ENCODE measurements around the gene SLC39A11. TPM values are rescaled to one million over a fixed set of nuclear protein-coding genes. Genes with fewer than 3 reads are reported as not detected.
A peak's percentile ranks its signal among the peaks of the same experiment; 100 is the strongest.

Gene SLC39A11
- polyA plus RNA-seq, 3 donors = 16.6 to 27.9 (median 26.6) TPM

- H3K4me3 Mint-ChIP-seq = peak overlapping the region; percentile 74 to 84
- 17% methylated on average over 13 of the region's 25 CpGs for WGBS (ENCODE audit: insufficient coverage)
Observed at GRCh38 chr17:72719578-72720493, 372.7 kb downstream of the SLC39A11 start.

More at GRCh38 chr17:72719578-72720493, 372.7 kb downstream of the SLC39A11 start:
- H3K79me2 ChIP-seq (ENCODE audit: insufficient read depth, low read length) = no peaks in the 10 kb centered on the region
- peak overlapping the region; percentile 51 for H3K9ac ChIP-seq (ENCODE audit: insufficient read depth, low read length, poor library complexity, severe bottlenecking)
- peak in 2 of 3 donors; percentile 12 to 34 for DNase-seq
- H4K20me1 ChIP-seq (ENCODE audit: insufficient read depth, low read length) = no peaks in the 10 kb centered on the region
- H3K36me3 ChIP-seq (replicated peaks in 1 of 2; ENCODE audit: control insufficient read depth in 1 of 2, insufficient read depth in 2 of 2, low read length in 2 of 2) = peaks cover 13 to 33% of the 10 kb centered on the region in 2 donors
- peak overlapping the region in 1 of 2 donors; percentile 36 for H3K27ac ChIP-seq (ENCODE audit: low read depth in 1 of 2, low read length in 2 of 2)
- Mint-ChIP-seq H3K4me1 (peaks cover 26% of the 10 kb centered on the region), H3K36me3 (peaks cover 36 to 56% of the 10 kb centered on the region in 2 donors), H3K27ac (peak overlapping the region in 6 of 7 donors; percentile 43 to 84 (median 68)), H3K27me3 (ENCODE audit: low read depth in 3 of 3) (peaks cover 0 to 6% (median 0%) of the 10 kb centered on the region in 3 donors), H3K9me3 (peaks cover 0 to 1% (median 0%) of the 10 kb centered on the region in 7 donors)
- H3K27me3 ChIP-seq (ENCODE audit: control insufficient read depth in 2 of 2, insufficient read depth in 2 of 2, low read length in 2 of 2) = no peaks in the 10 kb centered on the region
- no peak for TF ChIP-seq CTCF (IDR thresholded peaks at IDR 0.05)
- peak overlapping the region; percentile 51 for H3K4me2 ChIP-seq (replicated peaks; ENCODE audit: extremely low read depth, low read length, poor library complexity, severe bottlenecking)
- peaks cover 15 to 19% of the 10 kb centered on the region in 2 donors for H3K4me1 ChIP-seq (ENCODE audit: control insufficient read depth in 1 of 2, insufficient read depth in 2 of 2, low read length in 2 of 2)
- intact Hi-C loops (cut with micrococcal nuclease) = loop anchor here in 1 of 2 donors (10.0 kb wide), 1 partner anchor 435 kb away; no protein-coding TSS in a partner anchor
- H2AFZ ChIP-seq (ENCODE audit: insufficient read depth, low read depth, low read length, poor library complexity, severe bottlenecking) = peak overlapping the region; percentile 53
- H3K4me3 ChIP-seq (replicated peaks in 1 of 3; ENCODE audit: low read depth in 2 of 3, low read length in 3 of 3) = peak overlapping the region in 1 of 3 experiments; percentile 59
- no peaks in the 10 kb centered on the region for H3K9me3 ChIP-seq (replicated peaks in 1 of 2; ENCODE audit: control insufficient read depth in 1 of 2, insufficient read depth in 1 of 2, low read length in 2 of 2)
